Endothelial cell of umbilical vein (primary cell): ENCODE data around the gene MIB1. TPM values are rescaled to one million over a fixed set of nuclear protein-coding genes. Genes with fewer than 3 reads are reported as not detected.

Source experiments
- BruUV-seq: library from RNA; stranded (reverse); fragments of 400-500 nt; replicated peaks from 2 replicates; lab custom pipeline; 2021; lab: Mats Ljungman, UMichigan
- CTCF ChIA-PET: fragments of 300-600, 350-600 bp; sonication (Branson Sonifier 250); formaldehyde crosslinking; loops from one replicate; lab custom pipeline; 2021; ENCODE audit warnings: antibody characterized with exemption, inconsistent platforms; lab: Charles Lee
- POLR2A ChIA-PET: fragments of 300-600, 350-600 bp; sonication (Branson Sonifier 250); formaldehyde crosslinking; loops from one replicate; lab custom pipeline; 2021; ENCODE audit warnings: antibody characterized with exemption, inconsistent platforms; lab: Charles Lee
- DNase-seq: peaks from one replicate; pipeline ENCODE4 v3.0.0-alpha.2; 2011; ENCODE audit warnings: low read depth, low spot score
- FAIRE-seq: peaks from 2 replicates; lab custom pipeline; 2011; peaks lifted over from hg19 to GRCh38; lab: Jason Lieb, UNC
- H2AFZ ChIP-seq: 2 replicates; pipeline ENCODE4 v1.6.0; 2012; ENCODE audit warnings: low read depth, low read length, control low read depth, inconsistent platforms
- H3K27ac ChIP-seq: 2 replicates; pipeline ENCODE4 v1.5.1; 2011; ENCODE audit warnings: low read depth, mild to moderate bottlenecking, control low read depth, low read length, moderate library complexity; ENCODE audit not compliant: insufficient read depth
- H3K27me3 ChIP-seq, 2 experiments: 2 replicates each; pipeline versions ENCODE4 v1.6.0 to v1.6.1; 2011; ENCODE audit warnings: low read length in 2 of 2, mixed read lengths in 1 of 2; ENCODE audit not compliant: control insufficient read depth in 2 of 2, insufficient read depth in 2 of 2
- H3K36me3 ChIP-seq, 2 experiments: 2 replicates in 1 of 2; 3 replicates in 1 of 2; pipeline ENCODE4 v1.5.1; 2011; ENCODE audit warnings: low read length in 2 of 2, mild to moderate bottlenecking in 1 of 2, moderate library complexity in 1 of 2; ENCODE audit not compliant: control insufficient read depth in 2 of 2, insufficient read depth in 2 of 2; ENCODE audit errors: extremely low read depth in 1 of 2
- H3K4me1 ChIP-seq: 3 replicates; pipeline ENCODE4 v1.5.1; 2011; ENCODE audit warnings: mild to moderate bottlenecking, low read length; ENCODE audit not compliant: control insufficient read depth, insufficient read depth; ENCODE audit errors: extremely low read depth
- H3K4me2 ChIP-seq: 2 replicates; pipeline ENCODE4 v1.6.1; 2011; ENCODE audit warnings: low read length, control low read depth, mixed read lengths; ENCODE audit not compliant: insufficient read depth
- H3K4me3 ChIP-seq, 3 experiments: fragments of 200-600 bp in 1 of 3; sonication (generic), shearing (Covaris generic) in 1 of 3; replicated peaks in 1 of 3; 2 replicates each; pipeline ENCODE4 v1.5.1; 2011 to 2016; ENCODE audit warnings: control low read depth in 3 of 3, low read length in 3 of 3, mild to moderate bottlenecking in 2 of 3, inconsistent platforms in 1 of 3, low read depth in 1 of 3, moderate library complexity in 1 of 3; ENCODE audit not compliant: insufficient read depth in 1 of 3
- H3K79me2 ChIP-seq: 2 replicates; pipeline ENCODE4 v1.6.0; 2012; ENCODE audit warnings: low read length, inconsistent platforms; ENCODE audit not compliant: control insufficient read depth, insufficient read depth
- H3K9ac ChIP-seq: replicated peaks from 2 replicates; pipeline ENCODE3; 2011; ENCODE audit warnings: low read length, control low read depth; ENCODE audit not compliant: insufficient read depth; ENCODE audit errors: extremely low read depth
- H3K9me1 ChIP-seq: replicated peaks from 3 replicates; pipeline ENCODE4 v1.6.0; 2011; ENCODE audit warnings: mild to moderate bottlenecking, low read length; ENCODE audit not compliant: control insufficient read depth, insufficient read depth; ENCODE audit errors: extremely low read depth
- H3K9me3 ChIP-seq: replicated peaks from 2 replicates; pipeline ENCODE4 v1.5.1; 2012; ENCODE audit warnings: low read length, inconsistent platforms; ENCODE audit not compliant: control insufficient read depth, insufficient read depth
- H4K20me1 ChIP-seq: replicated peaks from 2 replicates; pipeline ENCODE3; 2011; ENCODE audit warnings: mild to moderate bottlenecking, low read length; ENCODE audit not compliant: control insufficient read depth, insufficient read depth; ENCODE audit errors: extremely low read depth
- CTCF ChIP-seq, 2 donors: IDR thresholded peaks; 1 replicate in 1 of 2; 2 replicates in 1 of 2; pipeline ENCODE4 v1.5.1; 2011; ENCODE audit warnings: low read length in 2 of 2, mild to moderate bottlenecking in 2 of 2, moderate library complexity in 2 of 2, control low read depth in 1 of 2, inconsistent platforms in 1 of 2, low read depth in 1 of 2; ENCODE audit not compliant: insufficient read depth in 1 of 2; ENCODE audit errors: extremely low read depth in 1 of 2
- EZH2 ChIP-seq: IDR thresholded peaks from 2 replicates; pipeline ENCODE4 v1.6.1; 2012; ENCODE audit warnings: borderline replicate concordance, low read depth, mild to moderate bottlenecking, moderate library complexity, low read length, inconsistent platforms; ENCODE audit not compliant: severe bottlenecking
- FOS ChIP-seq: IDR thresholded peaks from 2 replicates; pipeline ENCODE4 v1.6.1; 2011; ENCODE audit warnings: mild to moderate bottlenecking, low read length, moderate library complexity, borderline replicate concordance; ENCODE audit not compliant: insufficient read depth
- GATA2 ChIP-seq: IDR thresholded peaks from 2 replicates; pipeline ENCODE4 v1.7.0; 2011; ENCODE audit warnings: low read depth, mild to moderate bottlenecking, moderate library complexity, mixed read lengths, low read length; ENCODE audit not compliant: insufficient read length, insufficient read depth
- JUN ChIP-seq: IDR thresholded peaks from 2 replicates; pipeline ENCODE4 v1.6.1; 2011; ENCODE audit warnings: borderline replicate concordance, low read depth; ENCODE audit not compliant: insufficient read length, insufficient read depth
- MAX ChIP-seq: IDR thresholded peaks from 2 replicates; pipeline ENCODE4 v1.6.1; 2011; ENCODE audit not compliant: insufficient read depth, insufficient read length
- MYC ChIP-seq: IDR thresholded peaks from one replicate; pipeline ENCODE4 v1.6.1; 2011; ENCODE audit warnings: mild to moderate bottlenecking, low read depth, low read length
- POLR2AphosphoS5 ChIP-seq: IDR thresholded peaks from 2 replicates; pipeline ENCODE4 v1.6.1; 2012; ENCODE audit warnings: low read depth, mild to moderate bottlenecking, control low read depth, low read length, moderate library complexity; ENCODE audit not compliant: insufficient read depth
- dilution Hi-C: fragments of 300-500 bp; cut with MboI; formaldehyde crosslinking; loops from one replicate; pipeline ENCODE4 v1.15.0; 2019; ENCODE audit warnings: low sequenced_read_pairs; ENCODE audit not compliant: extremely low pct_ligation_motif_present
- intact Hi-C: fragments of 100-400 bp; cut with micrococcal nuclease; formaldehyde crosslinking; loops from one replicate; pipeline ENCODE4 v1.10.0; 2022
- polyA plus RNA-seq, 4 experiments: library from polyadenylated mRNA; depleted of rRNA in 3 of 4; stranded (reverse) in 3 of 4; unstranded in 1 of 4; fragments of >200 nt; gene quantifications; 2 replicates each; pipeline versions ENCODE4 v1.2.1 to v1.2.3, GENCODE V29; 2011 to 2012; ENCODE audit warnings: missing spikeins in 1 of 4
- total RNA-seq: library from RNA; stranded (reverse); gene quantifications from 2 replicates; pipeline ENCODE4 v1.2.3, GENCODE V29; 2021

MIB1 gene
- total and polyA plus RNA-seq, 2 donors (not counting 3 experiments of a cell fraction or from before 2014, with no cell fraction given): 6.3 to 37.5 TPM

- no peak overlapping the region for H3K4me2 ChIP-seq
- no peaks in the 10 kb centered on the region for H3K27me3 ChIP-seq
- H3K79me2 ChIP-seq: no peaks in the 10 kb centered on the region
- H3K9ac ChIP-seq: no peak overlapping the region
- H2AFZ ChIP-seq: no peak overlapping the region
- dilution Hi-C loops: no loop called here
- peaks cover 0 to 4% of the 10 kb centered on the region in 2 experiments for H3K36me3 ChIP-seq
- TF ChIP-seq MYC (no peak), GATA2 (no peak), POLR2AphosphoS5 (no peak), EZH2 (no peak), FOS (no peak), JUN (no peak)
- intact Hi-C loops: no loop called here
- no peaks in the 10 kb centered on the region for H3K4me1 ChIP-seq
- BruUV-seq: no TSS peak
- CTCF ChIA-PET: no interaction called here
- POLR2A ChIA-PET: no interaction called here
- FAIRE-seq: no peak
- H4K20me1 ChIP-seq: no peaks in the 10 kb centered on the region
- H3K9me3 ChIP-seq: no peaks in the 10 kb centered on the region
- H3K27ac ChIP-seq: no peak overlapping the region
- no peak overlapping the region for H3K4me3 ChIP-seq
- no peak for DNase-seq
- H3K9me1 ChIP-seq: no peaks in the 10 kb centered on the region
Measured at GRCh38 chr18:21858544-21858943, 118.0 kb downstream of the MIB1 start.

GRCh38 chr18:21864386-21864785 is 123.8 kb downstream of the MIB1 start:
- Histone ChIP-seq H3K79me2 (no peaks in the 10 kb centered on the region), H3K9me3 (no peaks in the 10 kb centered on the region), H3K36me3 (peaks cover 0 to 2% of the 10 kb centered on the region in 2 experiments), H3K4me2 (no peak overlapping the region), H3K27me3 (no peaks in the 10 kb centered on the region), H3K9ac (no peak overlapping the region), H3K27ac (no peak overlapping the region), H3K9me1 (no peaks in the 10 kb centered on the region), H2AFZ (no peak overlapping the region), H3K4me3 (no peak overlapping the region), H4K20me1 (no peaks in the 10 kb centered on the region), H3K4me1 (no peaks in the 10 kb centered on the region)
- intact Hi-C loops: no loop called here
- dilution Hi-C loops: no loop called here
- BruUV-seq: no TSS peak
- POLR2A ChIA-PET: no interaction called here
- CTCF ChIA-PET: no interaction called here
- FAIRE-seq: no peak
- TF ChIP-seq JUN: no peak
- no peak for TF ChIP-seq EZH2
- no peak for TF ChIP-seq MAX
- no peak for TF ChIP-seq CTCF (IDR thresholded peaks at IDR 0.05; ENCODE audit: extremely low read depth in 1 of 2, insufficient read depth in 1 of 2, low read depth in 1 of 2, low read length in 2 of 2)
- no peak for TF ChIP-seq FOS
- TF ChIP-seq MYC: no peak
- no peak for TF ChIP-seq GATA2
- no peak for DNase-seq
